K562 (cell line): ENCODE data around the gene NDUFA5. TPM values are rescaled to one million over a fixed set of nuclear protein-coding genes. Genes with fewer than 3 reads are reported as not detected.

Experiments
- ADNP ChIP-seq: fragments of 200-800 bp; sonication (Bioruptor generic); IDR thresholded peaks from 2 replicates; pipeline ENCODE4 v1.6.1; 2016; ENCODE audit warnings: missing genetic modification characterization, missing compliant biosample characterization
- BRD9 ChIP-seq: fragments of 450-650 bp; IDR thresholded peaks from 2 replicates; pipeline ENCODE4 v1.6.1; 2018; ENCODE audit warnings: low read depth; ENCODE audit not compliant: partially characterized antibody
- CAMTA2 ChIP-seq: fragments of 250-450 bp; sonication (Bioruptor Pico); conservative IDR thresholded peaks from 2 replicates; pipeline ENCODE4 v1.5.1; 2022
- CC2D1A ChIP-seq: fragments of 450-650 bp; IDR thresholded peaks from 2 replicates; pipeline ENCODE4 v1.6.1; 2017; ENCODE audit warnings: mild to moderate bottlenecking
- CREB1 ChIP-seq, 2 experiments: sonication (generic) in 1 of 2; formaldehyde crosslinking in 1 of 2; IDR thresholded peaks; 2 replicates each; pipeline versions ENCODE4 v1.6.1 to v1.8.0; 2012 to 2022; ENCODE audit warnings: inconsistent platforms in 1 of 2, mild to moderate bottlenecking in 1 of 2, missing genetic modification reagents in 1 of 2, moderate library complexity in 1 of 2
- HEY1 ChIP-seq: fragments of 250-450 bp; sonication (Bioruptor Pico); IDR thresholded peaks from 2 replicates; pipeline ENCODE4 v1.5.0; 2020; ENCODE audit warnings: mild to moderate bottlenecking, moderate library complexity, borderline replicate concordance
- HNRNPUL1 ChIP-seq: fragments of 200-400 bp; formaldehyde crosslinking; IDR thresholded peaks from 2 replicates; pipeline ENCODE4 v1.6.1; 2017; ENCODE audit warnings: low read length
- JUN ChIP-seq, 2 experiments: sonication (generic) in 1 of 2; formaldehyde crosslinking in 1 of 2; IDR thresholded peaks; 2 replicates each; pipeline versions ENCODE4 v1.6.1 to v1.8.0; 2012 to 2022; ENCODE audit warnings: borderline replicate concordance in 2 of 2, mild to moderate bottlenecking in 2 of 2, improper control_type of control experiment in 1 of 2, low read depth in 1 of 2, low read length in 1 of 2, missing genetic modification reagents in 1 of 2
- KDM4B ChIP-seq, 2 experiments: fragments of 450-650 bp in 1 of 2; sonication (generic) in 1 of 2; IDR thresholded peaks; 2 replicates each; pipeline ENCODE4 v1.6.1; 2016 to 2017; ENCODE audit warnings: borderline replicate concordance in 2 of 2, antibody characterized with exemption in 1 of 2, low read depth in 1 of 2, mild to moderate bottlenecking in 1 of 2
- MCM7 ChIP-seq, 2 experiments: fragments of 450-650 bp; IDR thresholded peaks; 2 replicates each; pipeline ENCODE4 v1.6.1; 2016 to 2018
- POU5F1 ChIP-seq: fragments of 150-350 bp; IDR thresholded peaks from 2 replicates; pipeline ENCODE4 v1.6.1; 2014; ENCODE audit warnings: borderline replicate concordance, low read length, low read depth, mild to moderate bottlenecking; ENCODE audit not compliant: partially characterized antibody
- RBFOX2 ChIP-seq: fragments of 200-400 bp; formaldehyde crosslinking; IDR thresholded peaks from 2 replicates; pipeline ENCODE4 v1.6.1; 2017; ENCODE audit warnings: low read depth, mild to moderate bottlenecking, low read length, moderate library complexity
- SAP30 ChIP-seq: fragments of 200-600 bp; sonication (generic); IDR thresholded peaks from 2 replicates; pipeline ENCODE4 v1.6.1; 2012; ENCODE audit warnings: borderline replicate concordance, low read depth, mild to moderate bottlenecking, moderate library complexity, low read length, control low read depth, inconsistent platforms; ENCODE audit not compliant: insufficient read depth, poor library complexity, severe bottlenecking
- SIN3A ChIP-seq, 2 experiments: fragments of 150-350 bp in 1 of 2; IDR thresholded peaks; 2 replicates each; pipeline ENCODE4 v1.6.1; 2011 to 2016; ENCODE audit warnings: borderline replicate concordance in 2 of 2, low read depth in 2 of 2, low read length in 2 of 2, mild to moderate bottlenecking in 2 of 2, moderate library complexity in 2 of 2; ENCODE audit not compliant: control insufficient read depth in 1 of 2
- SMAD4 ChIP-seq: fragments of 250-450 bp; sonication (Bioruptor Pico); conservative IDR thresholded peaks from 2 replicates; pipeline ENCODE4 v1.8.0; 2021; ENCODE audit warnings: inconsistent platforms, mild to moderate bottlenecking, moderate library complexity
- TCFL5 ChIP-seq: fragments of 250-450 bp; sonication (Bioruptor Pico); conservative IDR thresholded peaks from 2 replicates; pipeline ENCODE4 v1.6.1; 2021; ENCODE audit warnings: mild to moderate bottlenecking, moderate library complexity, matching md5 sums
- ZNF431 ChIP-seq: sonication (generic); formaldehyde crosslinking; IDR thresholded peaks from 2 replicates; pipeline ENCODE4 v1.8.0; 2022; ENCODE audit warnings: mild to moderate bottlenecking, missing genetic modification reagents
- ZNF707 ChIP-seq: fragments of 250-450 bp; sonication (Bioruptor Pico); conservative IDR thresholded peaks from 2 replicates; pipeline ENCODE4 v1.8.0; 2022; ENCODE audit warnings: inconsistent platforms, mild to moderate bottlenecking, moderate library complexity
- polyA plus RNA-seq, 8 experiments: library from polyadenylated mRNA; depleted of rRNA in 4 of 8; stranded (reverse) in 5 of 8; unstranded in 3 of 8; fragments of >200 nt; fragmentation: Nextera tagmentation in 2 of 8; fragmentation: Illumina TruSeq in 1 of 8; extraction: Ambion mirVana in 2 of 8; extraction: Trizol in 1 of 8; gene quantifications; 2 replicates each; pipeline versions ENCODE4 v1.2.1 to v1.2.3, GENCODE V29; 2011 to 2014; ENCODE audit warnings: inconsistent platforms in 1 of 8, missing spikeins in 1 of 8
- total RNA-seq, 7 experiments: library from RNA; depleted of rRNA in 6 of 7; stranded (reverse); fragments of >200 nt in 6 of 7; fragmentation: Illumina TruSeq in 2 of 7; extraction: Trizol in 2 of 7; gene quantifications; 2 replicates each; pipeline versions ENCODE4 v1.2.1 to v1.2.3, GENCODE V29; 2011 to 2021; ENCODE audit warnings: low replicate concordance in 1 of 7
- TF ChIP-seq, protein P1 (sequence below): fragments of 450-650 bp; IDR thresholded peaks from 2 replicates; pipeline ENCODE4 v1.7.0; 2016; ENCODE audit warnings: borderline replicate concordance
- TF ChIP-seq, protein P2 (sequence below): fragments of 200-400 bp; formaldehyde crosslinking; IDR thresholded peaks from 2 replicates; pipeline ENCODE4 v1.6.1; 2017; ENCODE audit warnings: mild to moderate bottlenecking, low read depth, low read length, moderate library complexity
- TF ChIP-seq, protein P3 (sequence below), 2 experiments: fragments of 450-650 bp in 1 of 2; sonication (generic) in 1 of 2; formaldehyde crosslinking; conservative IDR thresholded peaks; 2 replicates each; pipeline versions ENCODE4 v1.4.0 to v1.8.1; 2020 to 2022; ENCODE audit warnings: mild to moderate bottlenecking in 1 of 2, missing genetic modification reagents in 1 of 2
- TF ChIP-seq, protein P4 (sequence below): fragments of 250-450 bp; sonication (Bioruptor Pico); IDR thresholded peaks from 2 replicates; pipeline ENCODE4 v1.5.0; 2021

The NDUFA5 gene
- total and polyA plus RNA-seq, 9 of the 15 experiments (the other 6 are each of a cell fraction or from before 2014, with no cell fraction given) = 155 to 677 (median 269) TPM

DNA sequence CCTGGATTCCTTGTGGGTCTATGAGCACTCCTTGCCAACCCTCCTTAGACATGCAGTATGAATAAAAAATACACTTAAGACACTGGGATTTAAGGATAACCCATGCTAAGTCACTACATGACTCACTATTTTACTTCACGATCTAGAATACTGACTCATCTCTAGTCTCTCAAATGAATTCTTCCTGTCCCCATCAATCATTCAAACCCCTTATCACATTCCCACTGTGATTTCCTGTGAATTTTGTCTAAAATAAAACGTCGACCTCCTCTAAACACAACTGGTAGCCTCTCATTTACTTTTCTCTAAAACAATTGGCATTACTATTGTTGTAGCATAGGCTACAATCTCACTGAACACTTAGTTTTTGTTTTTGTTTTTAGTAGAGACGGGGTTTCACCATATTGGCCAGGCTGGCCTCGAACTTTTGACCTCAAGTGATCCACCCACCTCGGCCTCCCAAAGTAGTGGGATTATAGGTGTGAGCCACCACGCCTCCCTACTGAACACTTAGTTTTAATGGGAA is 19.4 kb downstream of the NDUFA5 start (continued):
- TF ChIP-seq, protein P1, sequence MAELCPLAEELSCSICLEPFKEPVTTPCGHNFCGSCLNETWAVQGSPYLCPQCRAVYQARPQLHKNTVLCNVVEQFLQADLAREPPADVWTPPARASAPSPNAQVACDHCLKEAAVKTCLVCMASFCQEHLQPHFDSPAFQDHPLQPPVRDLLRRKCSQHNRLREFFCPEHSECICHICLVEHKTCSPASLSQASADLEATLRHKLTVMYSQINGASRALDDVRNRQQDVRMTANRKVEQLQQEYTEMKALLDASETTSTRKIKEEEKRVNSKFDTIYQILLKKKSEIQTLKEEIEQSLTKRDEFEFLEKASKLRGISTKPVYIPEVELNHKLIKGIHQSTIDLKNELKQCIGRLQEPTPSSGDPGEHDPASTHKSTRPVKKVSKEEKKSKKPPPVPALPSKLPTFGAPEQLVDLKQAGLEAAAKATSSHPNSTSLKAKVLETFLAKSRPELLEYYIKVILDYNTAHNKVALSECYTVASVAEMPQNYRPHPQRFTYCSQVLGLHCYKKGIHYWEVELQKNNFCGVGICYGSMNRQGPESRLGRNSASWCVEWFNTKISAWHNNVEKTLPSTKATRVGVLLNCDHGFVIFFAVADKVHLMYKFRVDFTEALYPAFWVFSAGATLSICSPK = no peak
- TF ChIP-seq, protein P2, sequence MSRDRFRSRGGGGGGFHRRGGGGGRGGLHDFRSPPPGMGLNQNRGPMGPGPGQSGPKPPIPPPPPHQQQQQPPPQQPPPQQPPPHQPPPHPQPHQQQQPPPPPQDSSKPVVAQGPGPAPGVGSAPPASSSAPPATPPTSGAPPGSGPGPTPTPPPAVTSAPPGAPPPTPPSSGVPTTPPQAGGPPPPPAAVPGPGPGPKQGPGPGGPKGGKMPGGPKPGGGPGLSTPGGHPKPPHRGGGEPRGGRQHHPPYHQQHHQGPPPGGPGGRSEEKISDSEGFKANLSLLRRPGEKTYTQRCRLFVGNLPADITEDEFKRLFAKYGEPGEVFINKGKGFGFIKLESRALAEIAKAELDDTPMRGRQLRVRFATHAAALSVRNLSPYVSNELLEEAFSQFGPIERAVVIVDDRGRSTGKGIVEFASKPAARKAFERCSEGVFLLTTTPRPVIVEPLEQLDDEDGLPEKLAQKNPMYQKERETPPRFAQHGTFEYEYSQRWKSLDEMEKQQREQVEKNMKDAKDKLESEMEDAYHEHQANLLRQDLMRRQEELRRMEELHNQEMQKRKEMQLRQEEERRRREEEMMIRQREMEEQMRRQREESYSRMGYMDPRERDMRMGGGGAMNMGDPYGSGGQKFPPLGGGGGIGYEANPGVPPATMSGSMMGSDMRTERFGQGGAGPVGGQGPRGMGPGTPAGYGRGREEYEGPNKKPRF = no peak
- TF ChIP-seq TCFL5 (CRISPR knock-in tag) (no peak), HEY1 (CRISPR knock-in tag) (no peak), RBFOX2 (no peak), POU5F1 (no peak), HNRNPUL1 (no peak), CAMTA2 (CRISPR knock-in tag) (no peak), MCM7 (IDR thresholded peaks at IDR 0.05) (no peak), SIN3A (IDR thresholded peaks at IDR 0.05; ENCODE audit: borderline replicate concordance in 2 of 2, control insufficient read depth in 1 of 2, low read depth in 2 of 2, low read length in 2 of 2) (no peak), ZNF431 (CRISPR knock-in tag) (no peak), BRD9 (no peak), JUN (IDR thresholded peaks at IDR 0.05; ENCODE audit: borderline replicate concordance, low read depth, low read length) (peak; percentile 96), JUN (CRISPR knock-in tag; IDR thresholded peaks at IDR 0.05; ENCODE audit: borderline replicate concordance) (no peak), KDM4B (IDR thresholded peaks at IDR 0.05; ENCODE audit: borderline replicate concordance in 2 of 2, low read depth in 1 of 2) (no peak), SAP30 (no peak), SMAD4 (CRISPR knock-in tag) (no peak), ADNP (tag) (peak; percentile 54; the same call in 1 of the 2 replicates), CC2D1A (peak; percentile 66), CREB1 (IDR thresholded peaks at IDR 0.05) (no peak), CREB1 (CRISPR knock-in tag; IDR thresholded peaks at IDR 0.05) (no peak), ZNF707 (CRISPR knock-in tag) (no peak)
- TF ChIP-seq, protein P3, sequence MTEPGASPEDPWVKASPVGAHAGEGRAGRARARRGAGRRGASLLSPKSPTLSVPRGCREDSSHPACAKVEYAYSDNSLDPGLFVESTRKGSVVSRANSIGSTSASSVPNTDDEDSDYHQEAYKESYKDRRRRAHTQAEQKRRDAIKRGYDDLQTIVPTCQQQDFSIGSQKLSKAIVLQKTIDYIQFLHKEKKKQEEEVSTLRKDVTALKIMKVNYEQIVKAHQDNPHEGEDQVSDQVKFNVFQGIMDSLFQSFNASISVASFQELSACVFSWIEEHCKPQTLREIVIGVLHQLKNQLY (CRISPR knock-in tag; conservative IDR thresholded peaks at IDR 0.05) = no peak
- TF ChIP-seq, protein P4, sequence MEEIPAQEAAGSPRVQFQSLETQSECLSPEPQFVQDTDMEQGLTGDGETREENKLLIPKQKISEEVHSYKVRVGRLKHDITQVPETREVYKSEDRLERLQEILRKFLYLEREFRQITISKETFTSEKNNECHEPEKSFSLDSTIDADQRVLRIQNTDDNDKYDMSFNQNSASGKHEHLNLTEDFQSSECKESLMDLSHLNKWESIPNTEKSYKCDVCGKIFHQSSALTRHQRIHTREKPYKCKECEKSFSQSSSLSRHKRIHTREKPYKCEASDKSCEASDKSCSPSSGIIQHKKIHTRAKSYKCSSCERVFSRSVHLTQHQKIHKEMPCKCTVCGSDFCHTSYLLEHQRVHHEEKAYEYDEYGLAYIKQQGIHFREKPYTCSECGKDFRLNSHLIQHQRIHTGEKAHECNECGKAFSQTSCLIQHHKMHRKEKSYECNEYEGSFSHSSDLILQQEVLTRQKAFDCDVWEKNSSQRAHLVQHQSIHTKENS (CRISPR knock-in tag) = no peak
